Tibial nerve (tissue), 4 donors: ENCODE data around the gene FLACC1. TPM values are rescaled to one million over a fixed set of nuclear protein-coding genes. Genes with fewer than 3 reads are reported as not detected.

Source experiments
- DNase-seq, 2 donors: peaks; one replicate each; pipeline ENCODE4 v3.0.0-alpha.2; 2019; ENCODE audit warnings: low spot score in 2 of 2
- H3K27ac ChIP-seq, 4 donors: fragments of 200-600 bp; sonication (generic) in 3 of 4; one replicate each; pipeline ENCODE4 v1.5.1; 2017 to 2019; ENCODE audit warnings: mild to moderate bottlenecking in 1 of 4
- H3K27me3 ChIP-seq, 2 donors: fragments of 200-600 bp; sonication (generic) in 1 of 2; one replicate each; pipeline versions ENCODE4 v1.5.1 to v1.6.0; 2017 to 2019
- H3K36me3 ChIP-seq, 3 donors: fragments of 200-600 bp; sonication (generic); one replicate each; pipeline ENCODE4 v1.5.1; 2018 to 2019
- H3K4me1 ChIP-seq, 4 donors: fragments of 200-600 bp; sonication (generic) in 3 of 4; one replicate each; pipeline ENCODE4 v1.5.1; 2017 to 2019
- H3K4me3 ChIP-seq, 4 donors: fragments of 200-600 bp; sonication (generic) in 3 of 4; one replicate each; pipeline ENCODE4 v1.5.1; 2017 to 2019; ENCODE audit warnings: mild to moderate bottlenecking in 1 of 4, moderate library complexity in 1 of 4
- H3K9me3 ChIP-seq, 4 donors: fragments of 200-600 bp; sonication (generic) in 3 of 4; one replicate each; pipeline ENCODE4 v1.5.1; 2017 to 2019
- CTCF ChIP-seq, 5 experiments: fragments of 200-600 bp in 3 of 5; fragments of 450-650 bp in 2 of 5; sonication (generic) in 3 of 5; IDR thresholded peaks; one replicate each; pipeline ENCODE4 v1.5.1; 2016 to 2019; ENCODE audit warnings: antibody characterized with exemption in 5 of 5, mild to moderate bottlenecking in 3 of 5, moderate library complexity in 2 of 5
- EP300 ChIP-seq, 2 donors: sonication (generic); formaldehyde crosslinking; IDR thresholded peaks; one replicate each; pipeline ENCODE4 v1.6.1; 2017; ENCODE audit warnings: antibody characterized with exemption in 2 of 2, mild to moderate bottlenecking in 1 of 2
- POLR2A ChIP-seq, 2 donors: fragments of 450-650 bp; IDR thresholded peaks; one replicate each; pipeline ENCODE4 v1.6.1; 2017; ENCODE audit warnings: antibody characterized with exemption in 2 of 2, mild to moderate bottlenecking in 2 of 2, moderate library complexity in 2 of 2
- WGBS, 2 donors: methylation state at CpG; one replicate each; pipeline ENCODE4 v1.1.5; 2018; 5-methylcytosine and 5-hydroxymethylcytosine counted together
- total RNA-seq, 4 donors: library from RNA; depleted of rRNA; stranded (reverse); fragments of >200 nt; gene quantifications; one replicate each; pipeline ENCODE4 v1.1.0, GENCODE V29; 2016

The FLACC1 gene
- total RNA-seq, 4 donors from 2014 or later = 0.66 to 2.1 (median 1.1) TPM

DNA sequence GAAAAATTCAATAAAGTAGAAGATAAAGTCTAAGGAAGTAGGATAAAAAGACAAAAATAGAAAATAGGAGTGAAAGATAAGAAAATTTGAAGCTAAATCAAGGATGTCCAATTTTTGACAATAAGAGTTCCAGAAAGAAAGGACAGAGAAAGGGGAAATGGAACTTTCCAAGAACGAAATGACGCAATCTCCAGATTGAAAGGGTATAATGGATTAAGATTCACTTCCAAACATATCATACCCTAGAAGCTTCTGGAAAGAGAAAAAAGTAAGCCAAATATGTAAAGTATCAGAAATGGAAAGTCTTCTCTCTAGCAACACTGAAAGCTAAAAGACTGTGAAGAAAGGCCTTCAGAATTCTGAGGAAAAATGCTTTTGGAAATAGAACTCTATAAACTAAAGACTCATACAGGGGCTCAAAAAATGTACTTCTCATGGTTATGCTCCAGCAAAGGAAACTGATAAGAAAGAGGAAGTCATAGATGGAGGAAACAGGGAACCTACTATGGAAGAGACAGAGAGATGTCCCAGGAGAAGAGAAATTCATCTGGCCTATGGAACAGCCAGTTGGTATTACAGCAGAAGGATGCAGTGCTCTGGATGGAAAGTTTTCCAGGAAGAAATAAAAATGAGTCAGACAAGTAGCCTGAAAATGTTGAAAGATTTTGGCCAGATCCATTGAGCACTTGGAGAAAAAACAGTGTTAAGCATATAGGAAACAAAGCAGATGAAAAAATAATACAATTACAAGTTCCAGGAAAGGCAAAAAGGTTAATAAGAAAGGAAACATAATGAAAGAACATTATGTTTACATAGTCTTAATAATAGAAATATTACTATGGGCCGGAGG lies 76.7 kb downstream of the FLACC1 start:
- DNase-seq = no peak
- TF ChIP-seq CTCF (IDR thresholded peaks at IDR 0.05) (no peak), POLR2A (IDR thresholded peaks at IDR 0.05) (no peak), EP300 (IDR thresholded peaks at IDR 0.05) (no peak)
- Histone ChIP-seq H3K36me3 (peaks cover 3 to 28% (median 13%) of the 10 kb centered on the region in 3 donors), H3K4me3 (no peak overlapping the region), H3K9me3 (no peaks in the 10 kb centered on the region), H3K27ac (peak overlapping the region in 1 of 4 donors; percentile 20), H3K4me1 (peaks cover 0 to 12% (median 0%) of the 10 kb centered on the region in 4 donors), H3K27me3 (no peaks in the 10 kb centered on the region)
- WGBS, 2 donors = 90 to 91% methylated on average over 3 of the region's 3 CpGs

- WGBS, 2 donors = 81 to 85% methylated on average over 1 of the region's 1 CpG
- TF ChIP-seq CTCF (IDR thresholded peaks at IDR 0.05) = no peak
- no peak for TF ChIP-seq POLR2A (IDR thresholded peaks at IDR 0.05)
- TF ChIP-seq EP300 (IDR thresholded peaks at IDR 0.05) = no peak
- DNase-seq = no peak
These were observed 78.1 kb downstream of the FLACC1 start for GRCh38 chr2:201279079-201279478.

DNA sequence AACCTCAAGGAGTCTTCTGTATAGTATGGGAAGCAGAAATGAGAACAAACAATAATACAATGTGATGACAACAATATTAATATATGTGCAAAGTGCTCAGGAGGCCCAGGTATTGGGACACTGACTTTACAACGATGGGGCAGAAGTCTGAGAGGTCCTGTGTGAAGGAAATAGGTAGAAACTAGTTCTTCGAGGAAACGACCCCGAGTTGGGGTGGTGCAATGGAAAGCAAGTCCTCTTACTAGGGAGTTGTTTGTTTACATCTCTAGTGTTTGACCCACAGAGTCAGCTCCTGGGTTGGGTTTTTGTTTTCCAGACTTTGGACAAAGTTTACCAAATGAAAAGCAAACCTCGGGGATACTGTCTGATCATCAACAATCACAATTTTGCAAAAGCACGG lies 80.6 kb downstream of the FLACC1 start:
- Histone ChIP-seq H3K36me3 (peaks cover 3 to 51% (median 6%) of the 10 kb centered on the region in 3 donors), H3K4me1 (peaks cover 0 to 6% (median 0%) of the 10 kb centered on the region in 4 donors), H3K27ac (no peak overlapping the region), H3K9me3 (no peaks in the 10 kb centered on the region), H3K4me3 (no peak overlapping the region), H3K27me3 (no peaks in the 10 kb centered on the region)
- DNase-seq = no peak
- 91 to 93% methylated on average over 6 of the region's 6 CpGs for WGBS, 2 donors
- TF ChIP-seq EP300 (IDR thresholded peaks at IDR 0.05) = no peak
- no peak for TF ChIP-seq CTCF (IDR thresholded peaks at IDR 0.05)
- no peak for TF ChIP-seq POLR2A (IDR thresholded peaks at IDR 0.05)

More at GRCh38 chr2:201279079-201279478, 78.1 kb downstream of the FLACC1 start:
- H3K27me3 ChIP-seq = no peaks in the 10 kb centered on the region
- H3K9me3 ChIP-seq = no peaks in the 10 kb centered on the region
- peaks cover 0 to 6% (median 0%) of the 10 kb centered on the region in 4 donors for H3K4me1 ChIP-seq
- no peak overlapping the region for H3K27ac ChIP-seq
- peaks cover 3 to 32% (median 6%) of the 10 kb centered on the region in 3 donors for H3K36me3 ChIP-seq
- H3K4me3 ChIP-seq = no peak overlapping the region

- peaks cover 3 to 51% (median 6%) of the 10 kb centered on the region in 3 donors for H3K36me3 ChIP-seq
- H3K27ac ChIP-seq = no peak overlapping the region
- 65 to 68% methylated on average over 5 of the region's 5 CpGs for WGBS, 2 donors
- no peak for DNase-seq
- peaks cover 0 to 6% (median 0%) of the 10 kb centered on the region in 4 donors for H3K4me1 ChIP-seq
- no peak for TF ChIP-seq CTCF (IDR thresholded peaks at IDR 0.05)
- no peaks in the 10 kb centered on the region for H3K27me3 ChIP-seq
- H3K4me3 ChIP-seq = no peak overlapping the region
- no peaks in the 10 kb centered on the region for H3K9me3 ChIP-seq
These were observed 81.2 kb downstream of the FLACC1 start for GRCh38 chr2:201275990-201276389.

- Histone ChIP-seq H3K27me3 (no peaks in the 10 kb centered on the region), H3K4me1 (no peaks in the 10 kb centered on the region), H3K9me3 (no peaks in the 10 kb centered on the region), H3K4me3 (no peak overlapping the region), H3K36me3 (peaks cover 3 to 55% (median 6%) of the 10 kb centered on the region in 3 donors), H3K27ac (no peak overlapping the region)
- 83 to 88% methylated on average over 2 of the region's 2 CpGs for WGBS, 2 donors
- DNase-seq = no peak
- TF ChIP-seq POLR2A (IDR thresholded peaks at IDR 0.05) (no peak), EP300 (IDR thresholded peaks at IDR 0.05) (no peak), CTCF (IDR thresholded peaks at IDR 0.05) (no peak)
These were observed 82.1 kb downstream of the FLACC1 start for GRCh38 chr2:201275069-201275468.
